Right lobe of liver (tissue), 4 donors: ENCODE measurements around the gene LHFPL2.

Source experiments
- CTCF ChIP-seq, 4 donors: fragments of 200-600 bp in 3 of 4; fragments of 450-650 bp in 1 of 4; IDR thresholded peaks; one replicate each; pipeline versions ENCODE4 v1.5.1 to v1.8.0; 2016 to 2022; ENCODE audit warnings: antibody characterized with exemption in 4 of 4, mild to moderate bottlenecking in 2 of 4
- POLR2A ChIP-seq: fragments of 450-650 bp; IDR thresholded peaks from one replicate; pipeline ENCODE4 v1.6.1; 2017; ENCODE audit warnings: antibody characterized with exemption, mild to moderate bottlenecking
- donor health status: DM: no; HTN: no; CAD: no.
- donor health status: DM: no; HTN: no; CAD: no.
- donor health status: DM: no; HTN: yes; CAD: no.

DNA sequence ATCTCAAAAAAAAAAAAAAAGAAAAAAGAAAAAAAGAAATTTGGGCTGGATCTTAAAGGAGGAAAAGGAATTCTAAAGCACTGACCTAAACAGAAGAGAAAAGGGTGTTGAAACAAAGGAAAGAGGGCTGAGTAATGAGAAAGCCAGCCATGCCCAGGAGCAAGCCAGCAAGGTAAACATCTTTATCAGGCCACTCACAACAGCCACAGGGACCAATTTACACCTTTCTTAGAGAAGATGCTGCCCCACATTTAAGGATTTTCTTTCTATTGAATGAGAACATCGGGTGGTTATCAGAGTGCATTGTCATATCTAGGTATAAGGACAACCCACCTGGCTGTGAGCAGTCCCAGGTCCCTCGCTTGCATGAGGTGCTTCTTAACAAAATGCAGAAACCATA lies 16.6 kb downstream of the LHFPL2 start:
- TF ChIP-seq CTCF (IDR thresholded peaks at IDR 0.05) (no peak), POLR2A (no peak)
